HG03159 (cell line): Measurements from ENCODE around the gene SKIC8.

Source experiments
- ATAC-seq: cut with Tn5 transposase; IDR thresholded peaks from one replicate; pipeline ENCODE4 v1.9.1; 2021; ENCODE audit warnings: mild to moderate bottlenecking, moderate library complexity; ENCODE audit not compliant: unreplicated experiment

Gene SKIC8

DNA sequence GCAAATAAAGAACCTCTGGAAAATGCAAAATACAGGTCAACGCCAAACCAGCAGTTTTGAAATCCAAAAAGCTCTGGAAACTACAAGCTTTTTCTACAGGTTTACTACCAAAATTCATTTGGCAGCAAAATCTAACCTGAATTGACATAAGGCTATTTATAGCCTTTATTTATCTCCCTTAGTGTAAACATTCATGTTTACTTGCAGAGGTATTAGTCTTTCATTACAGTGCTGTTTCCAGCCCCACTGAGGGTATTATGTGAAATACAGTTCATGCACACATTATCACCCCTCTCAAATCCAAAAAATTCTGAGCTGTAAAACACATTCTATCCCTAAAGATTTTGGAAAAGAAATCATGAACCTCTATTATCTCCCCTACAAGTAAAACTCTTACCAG is 7.2 kb downstream of the SKIC8 start:
- ATAC-seq = no peak

- no peak for ATAC-seq
Measured at GRCh38 chr15:78291698-78292097, 7.7 kb downstream of the SKIC8 start.

DNA sequence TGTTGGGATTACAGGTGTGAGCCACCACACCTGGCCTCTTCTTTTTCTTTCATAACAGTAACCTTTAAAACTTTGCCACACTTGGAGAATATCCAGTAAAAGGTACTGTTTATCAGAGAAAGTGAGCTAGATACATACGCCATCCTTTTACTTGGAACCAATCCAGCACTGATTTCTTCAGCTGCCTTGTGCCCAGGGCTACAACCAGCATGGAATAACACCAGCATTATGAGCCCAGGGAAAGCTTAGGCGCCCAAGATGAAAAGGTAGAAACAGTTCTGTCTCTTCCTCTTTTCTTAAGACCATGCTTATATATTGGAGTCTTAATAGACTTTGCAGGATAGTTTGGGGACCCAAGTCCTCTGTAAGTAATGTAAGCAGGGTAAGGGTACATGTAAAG is 8.4 kb downstream of the SKIC8 start:
- ATAC-seq = no peak

DNA sequence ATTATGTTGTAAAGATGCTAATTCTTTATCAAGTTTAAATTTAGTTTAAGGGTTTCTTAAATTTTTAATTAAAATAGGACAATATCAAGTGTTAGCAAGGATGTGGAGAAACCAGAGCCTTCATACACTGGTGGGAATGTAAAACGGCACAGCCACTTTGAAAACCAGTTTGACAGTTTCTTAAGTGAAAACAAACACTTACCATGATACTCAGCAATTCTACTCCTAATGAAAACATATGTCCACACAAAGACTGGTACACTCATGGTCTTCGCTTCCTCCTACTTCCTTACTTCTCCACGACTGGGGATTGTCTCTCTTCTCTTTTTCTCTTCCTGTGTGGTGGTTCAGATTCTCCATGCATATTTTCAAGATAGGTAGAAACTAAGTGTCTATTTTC is 9.2 kb downstream of the SKIC8 start:
- no peak for ATAC-seq

DNA sequence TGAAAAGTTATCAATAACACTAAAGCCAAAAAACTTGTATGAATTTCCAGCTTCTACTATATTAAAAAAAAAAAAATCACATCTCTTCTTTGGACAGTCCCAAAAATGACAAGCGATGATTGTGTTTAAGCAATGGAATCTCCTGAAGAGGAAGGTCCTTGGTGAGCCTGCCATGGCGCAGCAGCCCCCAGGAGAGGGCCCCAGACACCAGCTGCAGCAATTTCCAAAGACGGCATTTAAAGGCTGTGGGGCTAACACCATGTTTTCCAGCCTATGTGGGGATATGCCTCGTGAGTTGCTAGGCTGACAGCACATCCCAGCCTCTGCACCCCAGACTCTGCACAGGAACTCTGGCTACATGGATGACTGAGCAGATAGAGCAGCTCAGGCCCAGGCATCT is 14.7 kb downstream of the SKIC8 start:
- ATAC-seq = no peak

DNA sequence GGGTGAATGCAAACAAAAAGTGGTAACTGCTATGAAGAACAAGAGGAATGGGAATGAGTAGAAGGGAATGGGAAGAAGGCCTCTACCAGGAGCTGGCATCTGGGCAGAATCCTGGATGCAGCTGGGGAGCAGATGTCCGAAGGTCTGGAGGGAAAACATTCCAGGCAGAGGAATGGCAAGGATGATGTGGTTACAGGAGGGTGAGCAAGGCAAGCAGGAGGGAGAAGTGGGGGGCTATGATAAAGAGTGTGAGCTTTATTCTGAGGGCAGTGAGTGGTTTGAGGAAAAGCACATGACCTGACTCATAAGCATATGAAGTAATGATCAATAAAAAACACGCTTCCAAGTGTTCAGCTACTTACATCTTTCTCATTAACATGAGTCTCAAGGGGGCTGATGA is 17.1 kb downstream of the SKIC8 start:
- ATAC-seq = no peak

DNA sequence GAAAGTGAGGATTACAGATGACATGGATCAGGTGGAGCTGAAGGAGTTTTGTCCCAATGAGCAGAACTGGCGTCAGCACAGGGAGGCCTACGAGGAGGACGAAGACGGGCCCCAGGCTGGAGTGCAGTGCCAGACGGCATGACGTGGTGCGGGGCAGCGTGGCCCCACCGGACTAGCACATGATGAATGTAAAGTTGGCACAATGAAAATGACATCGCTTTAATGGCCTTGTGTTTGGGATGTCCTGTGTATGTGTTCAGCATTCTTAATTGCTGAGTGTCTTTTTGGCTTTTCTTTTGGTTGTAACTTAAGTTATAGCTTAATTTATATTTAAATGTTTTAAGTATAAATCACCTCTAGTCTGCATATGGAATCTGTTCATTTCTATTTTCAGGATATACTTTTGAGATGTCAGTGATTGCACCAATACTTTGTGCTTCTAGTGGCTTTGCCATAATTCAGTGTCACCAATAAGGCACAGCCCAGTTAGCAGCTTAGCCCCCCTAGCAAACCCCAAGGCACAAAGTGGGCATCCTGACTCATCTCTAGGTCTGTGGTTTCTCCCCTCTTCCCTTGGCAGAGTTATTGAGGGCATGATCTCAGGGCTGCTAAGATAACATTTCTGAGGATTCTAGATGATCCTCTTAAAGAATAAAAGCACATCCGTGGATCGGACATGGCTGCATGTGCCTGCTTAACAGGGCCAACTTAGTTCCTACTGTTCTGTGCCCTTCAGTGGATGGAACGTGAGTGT is 18.9 kb downstream of the SKIC8 start:
- no peak for ATAC-seq

DNA sequence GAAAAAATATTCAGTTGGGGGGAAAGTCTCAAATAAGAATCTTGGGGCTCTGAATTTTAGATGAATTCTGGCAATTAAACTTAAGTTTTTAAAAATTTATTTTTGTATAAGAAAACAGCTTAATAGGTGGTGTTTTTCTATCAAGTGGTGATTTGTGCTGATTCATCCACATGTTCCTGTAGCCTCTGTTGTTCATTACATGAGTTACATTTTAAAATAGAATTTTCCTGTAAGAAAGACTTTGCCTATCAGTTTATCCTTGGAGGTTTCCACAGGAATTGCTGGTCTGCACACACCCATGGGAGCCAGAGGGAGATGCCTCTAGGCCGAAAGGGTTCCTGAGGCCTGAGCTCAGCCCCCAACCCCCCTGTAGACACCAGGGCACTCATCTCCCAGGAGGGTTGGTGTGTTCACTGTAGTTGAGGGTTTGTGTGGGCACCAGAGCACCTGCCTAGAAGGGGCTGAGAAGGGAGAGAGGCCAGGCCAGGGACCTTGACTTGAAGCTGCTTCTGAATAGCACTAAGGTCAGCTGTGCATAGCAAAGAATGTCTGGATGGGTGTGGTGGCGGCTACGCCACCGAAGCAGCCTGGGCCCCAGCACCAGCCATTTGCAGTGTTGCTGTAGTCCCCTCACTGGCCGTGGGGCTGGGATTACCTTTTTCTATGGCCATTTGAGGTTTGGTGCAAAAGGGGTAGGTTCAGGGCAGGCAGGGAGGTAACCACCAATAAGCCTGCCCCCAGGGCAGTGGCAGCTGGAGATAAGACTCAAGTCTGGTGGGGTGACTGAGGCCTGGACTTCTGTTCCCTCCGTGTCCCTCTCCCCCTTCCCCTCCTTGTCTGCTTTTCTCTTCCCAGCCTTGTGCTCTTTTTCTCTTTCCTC is 23.1 kb downstream of the SKIC8 start:
- no peak for ATAC-seq

GRCh38 chr15:78274994-78275393 is 24.4 kb downstream of the SKIC8 start:
- no peak for ATAC-seq

DNA sequence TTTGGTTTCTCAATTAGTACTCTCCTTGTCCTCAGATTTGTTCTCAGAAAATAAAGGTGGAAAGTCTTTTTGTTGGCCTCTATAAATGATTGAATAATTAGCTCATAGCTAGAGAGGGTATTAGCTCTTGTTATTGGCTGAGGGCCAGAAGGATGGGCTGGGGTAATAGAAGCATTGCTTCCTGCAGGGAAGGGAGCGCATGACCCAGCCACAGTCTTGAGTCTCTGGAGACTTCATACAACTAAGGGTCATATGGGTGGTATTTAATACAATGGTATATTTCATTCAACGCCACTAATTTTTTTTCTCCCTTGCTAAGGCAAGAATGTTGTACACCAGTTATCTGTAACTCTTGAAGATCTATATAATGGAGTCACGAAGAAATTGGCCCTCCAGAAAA is 26.6 kb downstream of the SKIC8 start:
- no peak for ATAC-seq

GRCh38 chr15:78272316-78272715 is 27.1 kb downstream of the SKIC8 start:
- ATAC-seq = no peak

DNA sequence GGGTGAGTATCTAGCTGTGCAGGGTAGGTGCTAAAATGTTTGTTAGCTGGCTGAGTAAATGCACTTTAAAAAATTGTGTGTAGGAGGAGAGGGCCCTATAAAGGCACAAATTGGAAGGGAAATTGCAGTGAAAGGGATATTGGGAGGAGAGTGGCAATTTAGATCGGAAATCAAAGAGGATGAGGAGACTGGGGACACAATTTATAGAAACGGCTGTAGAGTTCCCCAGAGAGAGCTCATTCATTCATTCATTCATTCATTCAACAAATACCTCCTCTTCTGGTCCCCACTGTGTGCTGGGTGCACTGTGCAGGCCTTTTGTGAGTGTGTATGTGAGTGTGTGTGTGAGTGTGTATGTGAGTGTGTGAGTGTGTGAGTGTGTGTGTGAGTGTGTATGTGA is 32.6 kb downstream of the SKIC8 start:
- no peak for ATAC-seq

- ATAC-seq = no peak
Measured at GRCh38 chr15:78266229-78266628, 33.2 kb downstream of the SKIC8 start.

DNA sequence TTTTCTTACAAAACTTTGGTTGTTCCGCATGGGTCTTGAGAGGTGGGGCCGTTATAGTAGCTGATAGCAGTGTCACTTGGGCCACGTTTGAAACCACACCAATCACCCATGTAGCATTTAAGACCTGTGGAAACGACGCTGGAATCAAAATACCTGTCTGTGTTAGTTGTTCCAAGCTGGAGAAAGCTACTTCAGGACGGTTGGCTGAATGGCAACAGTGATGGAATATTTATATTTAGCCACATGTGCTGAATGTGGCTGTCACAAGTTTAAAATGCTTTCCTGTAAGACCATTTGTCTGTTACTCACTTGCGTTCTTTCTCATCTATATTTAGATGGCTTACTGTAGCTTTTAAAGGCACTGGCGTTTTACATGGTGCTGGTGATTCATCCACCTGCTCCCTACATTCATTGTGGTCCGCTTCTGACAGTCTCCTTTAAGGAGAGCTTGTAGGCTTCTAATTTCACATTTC is 33.6 kb downstream of the SKIC8 start:
- no peak for ATAC-seq

DNA sequence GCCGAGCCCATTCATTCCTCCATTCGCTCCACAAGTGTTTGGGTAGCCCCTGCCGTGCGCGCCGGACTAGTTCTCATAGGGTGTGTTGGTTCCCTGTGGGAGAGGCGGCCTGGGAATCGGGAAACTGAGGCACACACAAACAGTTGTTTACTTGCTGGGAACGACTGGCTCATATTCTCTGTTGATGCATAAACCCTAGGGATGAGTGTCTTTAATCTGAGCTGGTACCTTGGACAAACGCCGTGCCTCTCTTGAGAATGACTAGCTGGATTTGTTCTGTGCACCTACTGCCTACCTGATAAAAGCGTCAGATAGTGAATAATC is 34.3 kb downstream of the SKIC8 start:
- ATAC-seq = no peak

GRCh38 chr15:78264304-78265136 is 34.9 kb downstream of the SKIC8 start, which contains the start of gene DNAJA4:
DNAJA4 (plus strand) TSS chr15:78264562; CDS start chr15:78264764, 202 bp downstream.
- ATAC-seq = no peak

- ATAC-seq = no peak
Measured at GRCh38 chr15:78263907-78264303, 35.5 kb downstream of the SKIC8 start.

- no peak for ATAC-seq
Measured at GRCh38 chr15:78263351-78263781, 36.0 kb downstream of the SKIC8 start.

DNA sequence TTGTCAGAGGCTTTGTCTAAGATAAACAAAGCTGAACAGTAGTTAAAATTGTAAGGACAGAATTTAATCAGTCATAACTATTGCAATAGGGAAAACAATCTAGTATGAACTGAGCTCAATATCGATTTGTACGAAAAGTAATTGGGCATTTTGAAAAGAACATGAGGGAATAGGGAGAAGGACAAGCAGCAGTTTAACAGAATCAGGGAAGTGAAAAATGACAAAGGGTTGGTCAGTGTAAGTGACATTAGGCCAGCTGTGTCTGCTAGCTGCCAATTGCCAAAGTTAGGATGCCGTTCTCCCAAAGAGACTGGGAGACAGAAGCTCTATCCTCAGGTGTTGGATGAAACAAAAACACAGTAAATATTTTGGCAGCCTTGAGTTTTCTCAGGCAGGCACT is 38.3 kb downstream of the SKIC8 start:
- no peak for ATAC-seq

- ATAC-seq = no peak
Measured at GRCh38 chr15:78260489-78260888, 38.9 kb downstream of the SKIC8 start.

DNA sequence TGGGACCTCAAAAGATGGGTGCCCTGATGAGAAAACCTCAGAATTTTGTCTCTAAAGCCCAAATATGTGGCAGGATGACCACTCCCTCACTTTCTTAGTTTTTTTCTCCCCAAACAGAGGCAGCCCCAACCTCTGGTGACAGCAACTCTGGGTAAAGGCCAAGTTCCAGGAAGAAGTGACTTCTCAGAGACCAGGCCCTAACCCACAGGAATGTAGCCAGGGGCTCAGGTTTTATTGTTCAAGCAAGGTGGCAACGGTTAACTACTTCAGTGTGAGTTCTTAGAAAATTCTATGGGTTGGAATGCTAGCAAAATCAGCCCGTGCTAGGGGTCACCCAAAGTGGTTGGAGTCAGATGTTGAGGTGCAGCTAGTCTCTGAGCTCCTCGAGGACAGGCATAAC is 40.2 kb downstream of the SKIC8 start:
- no peak for ATAC-seq
